ENCODE measurements around the gene SGCA. TPM values are rescaled to one million over a fixed set of nuclear protein-coding genes. Genes with fewer than 3 reads are reported as not detected.

SGCA gene
- total RNA-seq, 2 donors from 2014 or later: 1.3 TPM; not detected in 1

DNA sequence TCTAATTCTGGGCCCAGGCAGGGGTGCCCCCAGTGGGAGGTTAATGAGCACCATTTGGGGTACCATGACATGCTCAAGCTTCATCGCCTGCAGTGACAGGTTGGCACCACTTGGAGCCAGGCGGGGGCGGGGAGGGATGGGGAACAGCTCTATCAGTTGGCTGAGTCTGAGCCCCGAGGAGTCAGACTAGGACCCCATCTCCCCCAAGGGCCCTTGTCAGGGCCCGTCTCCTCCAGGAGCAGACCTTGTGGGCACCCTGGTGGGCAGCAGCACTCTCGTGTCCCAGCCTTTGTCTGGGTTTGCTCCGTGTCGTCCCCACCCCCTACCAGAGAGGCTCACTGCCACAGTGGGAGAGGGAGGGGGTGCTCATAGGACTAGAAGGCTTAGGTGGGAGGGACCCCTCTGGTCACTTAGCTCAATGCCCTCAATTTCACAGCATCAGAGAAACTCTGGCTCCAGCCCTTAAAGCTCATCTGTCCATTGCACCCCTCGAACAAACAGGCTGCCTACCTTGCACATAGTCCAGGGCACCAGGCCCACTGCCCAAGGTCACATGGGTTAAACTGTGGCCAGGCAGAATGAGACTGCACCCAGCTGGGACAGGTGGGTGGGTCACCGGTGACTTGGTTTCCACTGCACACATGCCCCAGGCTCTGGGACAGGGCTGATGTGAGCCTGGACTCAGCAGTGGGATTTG, 19.4 kb upstream of the SGCA start:
- intact Hi-C loops (cut with DNase I): no loop called here

DNA sequence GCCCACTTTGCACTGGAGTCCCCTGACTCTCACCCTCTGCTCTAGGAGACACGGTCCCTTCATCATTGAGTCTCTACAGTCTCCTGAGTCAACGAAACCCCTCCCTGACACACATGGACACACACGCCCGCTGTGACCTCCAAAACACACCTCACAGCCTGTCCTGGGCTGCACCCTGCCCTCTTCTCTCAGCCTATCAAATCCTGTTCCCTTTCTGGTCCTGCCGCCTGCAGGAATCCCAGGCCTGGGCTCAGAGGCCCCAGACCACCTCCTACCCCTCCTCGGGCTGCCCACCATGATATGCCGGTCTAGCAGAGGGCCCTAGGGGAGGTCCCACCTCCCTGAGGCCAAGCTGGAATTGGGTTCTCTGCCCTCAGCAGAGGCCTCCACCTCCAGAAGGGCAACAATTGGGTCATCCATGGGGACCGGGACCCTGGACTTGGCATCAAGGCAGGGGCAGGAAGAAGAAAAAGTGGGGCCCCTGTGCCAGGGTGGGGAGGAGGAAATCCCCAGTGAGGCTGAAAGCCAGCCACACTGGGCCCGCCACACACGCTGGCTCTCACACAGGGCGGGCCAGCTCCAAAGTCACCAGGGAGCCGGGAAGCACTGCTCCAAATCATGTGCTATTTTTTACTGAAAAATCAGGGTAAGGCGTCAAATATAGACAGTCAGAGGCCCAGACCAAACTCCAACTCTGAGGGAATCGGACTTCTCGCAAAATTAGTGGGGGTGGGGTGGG, 18.7 kb upstream of the SGCA start:
- Histone ChIP-seq H3K27ac (peak overlapping the region in 3 of 4 donors; percentile 33 to 86 (median 79)), H3K36me3 (replicated peaks in 1 of 2; ENCODE audit: insufficient read depth in 1 of 2, low read depth in 2 of 2) (peaks cover 0 to 7% of the 10 kb centered on the region in 2 donors), H3K27me3 (no peaks in the 10 kb centered on the region), H3K4me1 (peaks cover 46% of the 10 kb centered on the region), H3K9me3 (no peaks in the 10 kb centered on the region), H3K4me3 (no peak overlapping the region)
- WGBS, 2 donors: 34 to 43% methylated on average over 13 to 15 of the region's 15 CpGs
- intact Hi-C loops (cut with DNase I): no loop called here
- ATAC-seq (no peak), DNase-seq (no peak)
- TF ChIP-seq, protein P1, sequence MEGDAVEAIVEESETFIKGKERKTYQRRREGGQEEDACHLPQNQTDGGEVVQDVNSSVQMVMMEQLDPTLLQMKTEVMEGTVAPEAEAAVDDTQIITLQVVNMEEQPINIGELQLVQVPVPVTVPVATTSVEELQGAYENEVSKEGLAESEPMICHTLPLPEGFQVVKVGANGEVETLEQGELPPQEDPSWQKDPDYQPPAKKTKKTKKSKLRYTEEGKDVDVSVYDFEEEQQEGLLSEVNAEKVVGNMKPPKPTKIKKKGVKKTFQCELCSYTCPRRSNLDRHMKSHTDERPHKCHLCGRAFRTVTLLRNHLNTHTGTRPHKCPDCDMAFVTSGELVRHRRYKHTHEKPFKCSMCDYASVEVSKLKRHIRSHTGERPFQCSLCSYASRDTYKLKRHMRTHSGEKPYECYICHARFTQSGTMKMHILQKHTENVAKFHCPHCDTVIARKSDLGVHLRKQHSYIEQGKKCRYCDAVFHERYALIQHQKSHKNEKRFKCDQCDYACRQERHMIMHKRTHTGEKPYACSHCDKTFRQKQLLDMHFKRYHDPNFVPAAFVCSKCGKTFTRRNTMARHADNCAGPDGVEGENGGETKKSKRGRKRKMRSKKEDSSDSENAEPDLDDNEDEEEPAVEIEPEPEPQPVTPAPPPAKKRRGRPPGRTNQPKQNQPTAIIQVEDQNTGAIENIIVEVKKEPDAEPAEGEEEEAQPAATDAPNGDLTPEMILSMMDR (IDR thresholded peaks at IDR 0.05): no peak
- TF ChIP-seq POLR2A (IDR thresholded peaks at IDR 0.05): no peak

More for the DNA sequence above, 19.4 kb upstream of the SGCA start:
- WGBS, 2 donors: 74 to 78% methylated on average over 4 to 9 of the region's 10 CpGs
- DNase-seq (peak in 2 of 4 donors; percentile 49), ATAC-seq (no peak)
- Histone ChIP-seq H3K4me1 (peaks cover 41% of the 10 kb centered on the region), H3K27me3 (no peaks in the 10 kb centered on the region), H3K4me3 (no peak overlapping the region), H3K9me3 (no peaks in the 10 kb centered on the region), H3K27ac (peak overlapping the region in 2 of 4 donors; percentile 16 to 79), H3K36me3 (replicated peaks in 1 of 2; ENCODE audit: insufficient read depth in 1 of 2, low read depth in 2 of 2) (peaks cover 0 to 10% of the 10 kb centered on the region in 2 donors)
- no peak for TF ChIP-seq POLR2A (IDR thresholded peaks at IDR 0.05)
- TF ChIP-seq, protein P1 (IDR thresholded peaks at IDR 0.05): no peak

DNA sequence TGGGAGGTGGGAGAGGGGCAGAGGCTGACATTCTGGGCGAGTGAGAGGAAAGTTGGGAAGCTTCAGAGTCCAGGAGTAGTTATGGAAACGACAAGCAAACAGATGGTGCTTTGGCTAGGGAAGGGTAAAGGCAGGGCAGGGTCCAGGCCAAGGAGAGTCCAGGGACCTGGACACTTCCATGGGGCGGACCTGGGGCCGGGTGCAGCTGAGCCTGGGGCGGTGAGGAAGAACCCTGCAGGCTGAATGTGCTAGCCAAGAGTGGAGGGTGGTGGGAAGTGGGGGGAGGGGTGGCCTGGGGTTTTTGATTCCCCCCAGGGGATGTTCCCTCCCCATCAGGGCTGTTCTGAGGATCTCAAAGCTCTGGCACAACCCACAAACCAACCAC, 18.0 kb upstream of the SGCA start:
- Histone ChIP-seq H3K4me1 (peaks cover 53% of the 10 kb centered on the region), H3K27me3 (no peaks in the 10 kb centered on the region), H3K9me3 (no peaks in the 10 kb centered on the region), H3K4me3 (no peak overlapping the region), H3K27ac (peak overlapping the region; percentile 73 to 86 (median 82)), H3K36me3 (replicated peaks in 1 of 2; ENCODE audit: insufficient read depth in 1 of 2, low read depth in 2 of 2) (peaks cover 0 to 6% of the 10 kb centered on the region in 2 donors)
- intact Hi-C loops (cut with DNase I): no loop called here
- DNase-seq (peak in 3 of 4 donors; percentile 46 to 57 (median 51)), ATAC-seq (peak; percentile 13)
- TF ChIP-seq, protein P1 (IDR thresholded peaks at IDR 0.05): no peak
- TF ChIP-seq POLR2A (IDR thresholded peaks at IDR 0.05): no peak
- 4 to 9% methylated on average over 5 of the region's 5 CpGs for WGBS, 2 donors

DNA sequence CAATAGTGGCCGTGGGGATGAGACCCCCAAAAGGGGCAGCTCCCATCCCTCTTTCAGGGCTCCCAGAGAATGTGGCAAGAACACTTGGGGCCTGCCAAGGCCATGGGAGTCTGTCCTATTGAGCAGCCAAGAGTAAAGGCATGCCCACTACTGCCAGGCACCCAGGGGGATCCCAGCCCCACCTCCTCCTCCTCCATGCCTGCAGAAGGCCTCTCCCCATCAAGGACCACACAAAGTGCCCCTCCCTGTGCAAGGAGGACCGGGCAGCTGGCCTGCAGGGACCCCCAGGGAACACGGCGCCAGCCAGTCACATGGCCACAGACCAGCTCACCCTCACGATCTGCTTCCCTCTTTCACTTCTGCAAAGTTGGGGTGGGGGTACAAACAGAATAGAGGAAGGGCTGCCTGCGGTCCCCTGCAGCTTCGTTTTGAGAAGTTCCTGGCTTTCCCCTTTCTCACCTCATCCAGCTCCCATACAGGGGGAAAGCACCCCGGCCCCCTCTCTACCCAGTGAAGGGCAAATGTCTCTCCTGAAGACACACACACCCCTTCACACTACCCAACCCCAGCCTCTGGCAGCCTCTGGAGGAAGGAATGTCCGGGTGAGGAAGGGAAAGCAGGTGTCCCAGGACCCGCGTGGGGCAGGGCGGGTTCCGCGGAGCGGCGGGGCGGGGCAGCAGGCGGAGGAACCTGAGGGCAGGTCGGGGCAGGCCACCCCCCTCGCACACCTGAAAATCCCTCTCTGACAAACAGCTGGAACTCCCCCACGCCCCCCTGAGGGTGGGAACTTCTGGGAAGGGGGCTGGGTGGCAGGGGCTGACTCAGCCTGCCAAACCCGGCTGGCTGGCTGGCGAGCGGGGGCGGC, 17.3 kb upstream of the SGCA start:
- H3K4me1 ChIP-seq: peaks cover 54% of the 10 kb centered on the region
- peak; percentile 68 to 82 (median 72) for DNase-seq
- H3K9me3 ChIP-seq: no peaks in the 10 kb centered on the region
- TF ChIP-seq, protein P1 (IDR thresholded peaks at IDR 0.05): peak in 4 of 7 experiments; percentile 14 to 46 (median 28)
- TF ChIP-seq POLR2A (IDR thresholded peaks at IDR 0.05): peak in 1 of 3 donors; percentile 8
- intact Hi-C loops (cut with DNase I): no loop called here
- 0 to 5% methylated on average over 12 to 23 of the region's 25 CpGs for WGBS, 2 donors
- H3K27me3 ChIP-seq: no peaks in the 10 kb centered on the region
- peaks cover 0 to 3% of the 10 kb centered on the region in 2 donors for H3K36me3 ChIP-seq (replicated peaks in 1 of 2; ENCODE audit: insufficient read depth in 1 of 2, low read depth in 2 of 2)
- peak overlapping the region; percentile 39 to 67 for H3K4me3 ChIP-seq
- peak overlapping the region; percentile 73 to 86 (median 82) for H3K27ac ChIP-seq
- peak; percentile 17 for ATAC-seq

Measured in body of pancreas (tissue), 4 donors.